GM18873 (cell line): ENCODE results near the gene FHIP1B.

Source experiments
- ATAC-seq: cut with Tn5 transposase; IDR thresholded peaks from one replicate; pipeline ENCODE4 v1.9.1; 2021; ENCODE audit warnings: mild to moderate bottlenecking, moderate library complexity, moderate number of reproducible peaks; ENCODE audit not compliant: unreplicated experiment, low FRiP score

The FHIP1B gene

DNA sequence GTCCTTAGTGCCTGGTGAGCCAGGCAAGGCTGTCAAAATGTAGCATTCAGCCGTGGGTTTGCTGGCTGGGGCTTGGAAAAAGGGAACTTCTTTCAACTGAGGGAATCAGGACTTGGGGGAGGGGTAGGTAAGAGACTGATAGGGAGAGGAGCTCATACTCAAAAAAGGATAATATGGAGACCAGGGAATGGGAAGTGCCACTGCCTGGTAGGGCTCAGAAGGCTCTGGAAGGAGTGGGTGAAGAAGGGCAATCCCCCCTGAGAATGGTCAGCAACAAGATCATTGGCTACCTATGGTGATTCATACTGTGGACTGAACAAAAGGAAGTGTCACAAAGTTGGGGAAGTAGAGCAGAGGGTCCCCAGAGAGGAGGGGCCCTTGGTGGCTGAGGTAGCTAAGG lies 6.3 kb upstream of the FHIP1B start:
- no peak for ATAC-seq

DNA sequence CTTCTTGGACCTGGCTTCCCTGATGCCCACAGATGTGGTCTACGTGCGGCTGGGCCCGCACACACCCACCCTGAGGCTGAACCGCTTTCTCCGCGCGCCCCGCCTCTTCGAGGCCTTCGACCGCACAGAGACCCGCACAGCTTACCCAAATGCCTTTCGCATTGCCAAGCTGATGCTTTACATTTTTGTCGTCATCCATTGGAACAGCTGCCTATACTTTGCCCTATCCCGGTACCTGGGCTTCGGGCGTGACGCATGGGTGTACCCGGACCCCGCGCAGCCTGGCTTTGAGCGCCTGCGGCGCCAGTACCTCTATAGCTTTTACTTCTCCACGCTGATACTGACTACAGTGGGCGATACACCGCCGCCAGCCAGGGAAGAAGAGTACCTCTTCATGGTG lies 5.7 kb upstream of the FHIP1B start:
- no peak for ATAC-seq

DNA sequence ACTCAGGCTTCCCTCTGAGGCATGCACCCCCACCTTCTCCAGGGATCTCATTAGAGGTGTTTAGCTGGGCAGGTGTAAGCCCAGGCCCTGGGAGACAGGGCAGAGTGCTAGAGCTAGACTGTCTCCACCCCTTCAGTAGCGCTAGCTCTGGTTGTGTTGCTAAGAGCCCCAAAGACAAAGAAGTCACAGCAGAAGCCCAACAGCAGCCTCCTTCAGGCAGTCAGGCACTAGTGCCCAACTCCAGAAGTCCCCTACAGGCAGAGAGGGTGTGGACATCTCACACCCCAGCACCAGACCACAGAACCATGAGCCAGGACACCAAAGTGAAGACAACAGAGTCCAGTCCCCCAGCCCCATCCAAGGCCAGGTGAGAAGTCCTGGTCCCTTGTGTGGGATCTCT lies 4.5 kb upstream of the FHIP1B start, which contains the start of gene CNGA4:
TSS of gene CNGA4 (plus strand) at position 188 of the 400 bp plus-strand sequence. CDS start at position 306, 118 bp downstream.
- no peak for ATAC-seq

DNA sequence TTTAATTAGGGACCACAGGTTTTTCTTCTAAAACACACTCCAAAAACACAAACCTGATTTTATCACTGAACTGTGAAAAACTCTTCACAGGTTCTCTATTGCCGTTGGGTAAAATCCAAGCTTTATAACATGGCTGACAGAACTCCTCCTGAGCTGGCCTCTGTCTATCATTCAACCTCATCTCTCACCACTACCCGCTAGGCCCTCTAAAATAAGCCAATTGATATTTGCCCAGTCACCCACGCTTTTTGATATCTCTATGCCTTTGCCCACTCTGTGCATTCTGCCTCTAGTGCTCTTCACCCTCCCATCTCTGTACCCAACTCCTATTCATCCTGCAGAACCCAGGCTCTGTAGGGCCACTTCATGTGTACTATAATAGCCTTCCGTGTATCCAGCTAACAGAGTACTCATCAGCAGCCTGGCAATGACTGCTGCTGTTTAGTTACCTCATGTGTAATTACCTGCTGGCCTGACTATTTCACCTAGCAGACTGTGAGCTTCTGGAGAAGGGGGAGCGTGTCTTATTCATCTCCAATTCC lies 3.4 kb upstream of the FHIP1B start:
- no peak for ATAC-seq

DNA sequence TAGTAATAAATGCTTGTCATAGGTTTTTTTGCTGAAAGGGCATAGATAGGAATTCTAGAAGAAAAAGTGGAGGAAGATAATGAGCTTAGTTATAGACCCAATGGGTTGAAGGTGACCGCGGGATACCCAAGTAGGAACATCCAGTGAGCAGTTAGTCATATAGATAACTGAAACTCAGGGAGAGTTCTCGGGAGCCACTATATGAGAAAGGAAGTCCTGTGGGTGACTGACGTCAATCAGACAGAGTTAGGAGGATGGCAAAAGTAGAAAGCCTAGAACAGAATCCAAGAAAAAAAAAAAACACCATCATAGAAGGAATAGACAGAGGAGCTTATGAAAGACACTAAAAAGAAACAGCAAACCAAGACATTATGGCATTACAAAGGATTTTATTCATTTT lies 2.8 kb upstream of the FHIP1B start:
- ATAC-seq, result no peak

DNA sequence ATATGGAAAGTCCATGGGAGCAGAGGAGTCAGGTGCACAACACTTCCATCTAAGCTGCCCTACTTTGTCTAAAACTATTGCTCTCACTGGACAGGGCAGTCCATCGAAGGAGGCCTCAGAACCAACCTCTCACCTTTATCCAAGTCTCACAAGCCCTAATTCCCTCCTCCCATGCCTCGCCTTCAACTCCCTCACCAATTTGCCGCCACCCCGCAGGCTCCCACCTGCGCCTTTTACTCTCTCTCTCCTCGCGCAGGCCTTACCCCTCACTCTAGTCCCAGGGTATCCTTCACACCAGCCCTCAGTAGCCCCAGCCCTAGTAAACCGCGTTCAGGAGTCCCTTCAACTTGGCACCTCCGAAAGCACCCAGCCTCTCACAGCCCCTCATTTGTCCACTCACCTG lies 451 bp downstream of the FHIP1B start:
- no peak for ATAC-seq

DNA sequence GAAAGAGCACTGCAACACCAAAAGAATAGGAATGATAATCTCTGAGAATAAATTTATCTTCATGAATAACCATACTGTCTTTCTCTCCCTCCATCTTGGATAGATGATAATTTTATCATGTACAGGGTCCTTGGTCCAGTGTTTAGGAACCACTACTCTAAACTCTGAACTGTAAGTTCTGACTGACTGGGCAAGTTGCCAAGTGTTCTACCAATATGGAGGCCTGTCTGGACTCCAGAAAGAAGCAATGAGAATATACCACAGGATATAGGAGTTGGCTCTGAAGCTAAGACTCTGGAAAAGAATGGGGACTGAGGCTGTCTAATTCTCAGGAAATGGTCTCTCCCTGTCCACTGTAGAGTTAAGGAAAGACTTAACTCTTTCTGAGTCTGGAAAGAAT lies 1.5 kb downstream of the FHIP1B start:
- no peak for ATAC-seq

DNA sequence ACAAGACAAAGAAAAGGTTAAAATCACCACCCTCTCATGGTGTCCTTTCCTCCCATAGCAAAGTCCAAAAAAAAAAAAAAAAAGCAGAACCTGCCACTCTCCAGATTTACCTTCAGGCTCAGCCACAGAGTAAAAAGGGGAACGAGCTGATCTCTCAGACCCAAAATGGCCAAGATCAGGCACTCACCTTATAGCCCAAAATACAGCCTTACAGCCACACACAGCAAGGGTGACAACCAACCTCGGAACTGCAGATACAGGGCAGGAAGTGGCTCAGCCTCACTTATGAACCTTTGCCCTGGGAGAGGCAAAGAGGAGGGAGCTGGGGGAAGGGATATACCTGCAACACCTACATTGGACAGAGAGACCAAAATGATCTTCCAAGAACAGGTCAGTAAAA lies 4.5 kb downstream of the FHIP1B start:
- no peak for ATAC-seq

DNA sequence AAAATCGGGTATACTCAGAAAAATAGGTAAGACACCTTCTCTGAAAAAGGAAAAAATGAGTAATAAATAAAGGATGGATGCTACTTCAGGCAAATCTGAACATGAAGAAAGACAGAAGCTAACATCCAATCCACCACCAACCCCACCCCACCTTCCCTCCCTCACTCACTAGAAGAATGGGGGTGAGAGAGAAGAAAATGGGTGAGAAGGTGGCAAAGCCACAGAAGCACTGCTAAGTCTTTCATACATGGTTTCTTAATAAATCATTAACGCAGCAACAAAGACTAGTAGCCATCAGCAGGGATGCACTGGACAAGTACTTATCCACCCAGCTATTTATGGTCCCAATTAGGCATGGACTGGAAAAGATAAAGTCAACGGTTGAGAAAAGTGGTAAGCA lies 5.9 kb downstream of the FHIP1B start:
- no peak for ATAC-seq

DNA sequence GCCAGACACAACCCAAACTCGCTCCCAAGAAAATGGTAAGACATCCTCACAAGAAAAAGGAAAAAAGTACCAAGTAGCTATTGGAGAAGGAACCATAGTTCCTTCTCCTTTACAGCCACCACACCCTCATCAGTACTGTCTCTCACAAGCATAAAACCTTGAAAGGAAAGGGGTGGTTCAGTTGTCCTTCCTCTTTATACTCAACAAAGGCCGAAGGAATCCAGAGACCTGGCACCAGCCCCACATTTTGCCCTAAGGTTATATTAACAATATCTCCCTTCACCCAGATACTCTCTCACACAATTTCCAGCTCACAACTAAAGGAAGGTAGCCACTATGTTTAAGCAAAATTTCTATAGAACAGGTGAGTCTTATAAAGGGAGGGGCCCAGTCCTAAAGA lies 8.5 kb downstream of the FHIP1B start:
- no peak for ATAC-seq

DNA sequence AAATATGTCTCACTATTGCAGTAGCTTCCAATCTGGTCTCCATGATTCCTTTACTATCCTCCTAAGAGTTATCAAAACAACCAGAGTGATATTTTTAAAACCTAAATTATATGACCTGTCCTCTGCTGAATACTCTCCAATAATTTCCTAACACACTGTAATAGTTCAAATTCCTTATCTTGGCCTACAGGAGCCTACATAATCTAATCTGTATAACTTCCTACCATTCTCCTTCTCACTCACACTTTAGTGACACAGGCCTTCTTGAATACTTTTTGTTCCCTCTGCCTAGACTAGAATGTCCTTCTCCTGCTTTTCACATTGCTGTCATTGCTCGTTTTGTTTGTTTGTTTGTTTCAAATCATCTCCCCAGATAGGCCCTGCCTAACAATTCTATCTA lies 9.4 kb downstream of the FHIP1B start:
- ATAC-seq, result no peak

DNA sequence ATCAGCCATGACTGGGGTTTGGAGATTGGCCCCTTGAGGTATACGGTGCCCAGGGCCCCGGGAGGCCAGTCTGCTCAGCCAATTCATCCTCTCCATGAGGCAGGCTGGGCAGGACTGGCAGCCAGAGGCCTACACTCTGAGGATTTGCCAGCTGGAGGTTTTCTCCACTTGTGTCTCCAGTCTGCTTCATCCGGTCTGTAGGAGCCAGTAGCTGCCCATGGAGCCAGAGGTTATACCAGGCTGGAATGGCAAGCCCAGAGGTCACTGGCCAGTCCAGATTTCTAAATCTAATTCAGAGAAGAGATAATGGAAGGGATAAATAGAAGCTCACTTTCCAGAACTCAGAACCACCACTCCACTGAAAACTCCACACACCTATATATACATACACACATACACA lies 10.0 kb downstream of the FHIP1B start:
- no peak for ATAC-seq

DNA sequence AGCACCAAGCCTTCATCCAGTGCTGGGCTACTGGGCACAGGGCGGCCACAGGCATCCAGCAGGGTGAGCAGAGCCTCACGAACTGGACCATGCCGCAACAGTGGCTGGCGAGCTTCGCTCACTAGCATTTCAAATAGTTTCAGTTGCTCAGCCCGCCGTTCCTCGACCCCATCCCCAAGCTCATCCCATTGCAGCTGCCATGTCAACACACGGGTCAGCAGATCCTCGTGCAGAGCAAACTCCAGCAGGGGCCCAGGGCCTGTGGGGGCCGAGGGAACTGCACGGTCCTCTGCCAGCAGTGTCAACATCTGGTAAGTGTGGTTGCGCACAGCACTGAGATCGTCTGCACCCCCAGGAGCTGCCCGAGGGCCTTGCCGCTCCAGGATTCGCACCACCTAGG lies 10.6 kb downstream of the FHIP1B start:
- no peak for ATAC-seq

DNA sequence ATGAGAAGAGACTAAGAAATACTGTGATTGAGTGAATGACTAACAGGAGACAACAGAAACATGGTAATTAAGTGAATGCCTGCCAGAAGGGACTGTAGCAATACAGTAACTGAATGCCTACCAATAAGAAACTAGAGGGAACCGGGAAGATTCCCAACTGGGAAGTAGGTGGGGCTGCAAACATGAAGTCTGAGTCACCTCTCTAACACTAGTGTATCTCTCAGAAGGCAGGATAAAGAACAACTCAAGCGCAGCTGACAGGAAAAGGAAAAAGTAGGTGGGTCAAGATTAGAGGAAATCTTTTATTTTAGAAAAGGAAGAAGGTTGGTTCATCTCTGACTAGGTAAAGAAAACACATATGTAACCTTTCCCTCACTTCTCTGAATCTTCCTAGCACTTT lies 15.1 kb downstream of the FHIP1B start:
- ATAC-seq, result no peak

DNA sequence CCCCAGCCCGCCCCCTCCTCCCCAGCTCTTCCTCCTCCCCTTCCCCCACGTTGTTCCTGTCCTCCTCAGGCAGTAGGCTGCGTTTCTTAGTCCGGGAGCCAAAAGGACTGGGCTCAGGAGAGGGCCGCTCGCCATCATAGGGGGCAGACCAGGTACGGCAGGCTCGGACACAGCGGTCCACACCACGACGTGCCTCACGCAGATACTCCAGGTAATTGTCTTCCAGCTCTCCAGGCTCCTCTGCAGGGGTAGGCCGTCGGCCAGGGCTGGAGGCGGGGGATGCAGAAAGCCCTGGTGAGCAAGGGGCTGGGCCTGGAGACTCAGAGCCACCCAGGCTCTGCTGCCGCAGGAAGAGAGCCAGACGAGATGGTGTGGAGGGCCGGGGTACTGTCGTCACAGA lies 16.7 kb downstream of the FHIP1B start:
- ATAC-seq, result no peak

DNA sequence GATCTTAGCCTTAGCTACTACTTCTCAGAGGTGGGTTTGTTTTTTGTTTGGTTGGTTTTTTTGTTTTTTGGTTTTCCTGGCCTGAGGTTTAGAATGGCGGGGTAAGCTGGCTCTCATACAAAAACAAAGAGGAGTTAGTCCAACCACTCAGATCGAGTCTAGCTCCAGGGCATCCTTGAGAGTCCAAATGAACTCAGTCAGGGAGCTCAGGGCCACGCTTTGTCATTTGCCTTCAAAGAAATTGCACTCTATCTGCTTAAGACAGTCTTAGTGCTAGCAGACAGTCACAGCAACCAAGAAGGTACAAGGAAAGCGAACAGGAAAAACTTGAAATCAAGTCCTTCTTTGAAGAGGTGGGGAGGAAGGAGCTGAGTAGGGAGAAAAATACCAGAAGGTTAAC lies 17.9 kb downstream of the FHIP1B start:
- no peak for ATAC-seq

DNA sequence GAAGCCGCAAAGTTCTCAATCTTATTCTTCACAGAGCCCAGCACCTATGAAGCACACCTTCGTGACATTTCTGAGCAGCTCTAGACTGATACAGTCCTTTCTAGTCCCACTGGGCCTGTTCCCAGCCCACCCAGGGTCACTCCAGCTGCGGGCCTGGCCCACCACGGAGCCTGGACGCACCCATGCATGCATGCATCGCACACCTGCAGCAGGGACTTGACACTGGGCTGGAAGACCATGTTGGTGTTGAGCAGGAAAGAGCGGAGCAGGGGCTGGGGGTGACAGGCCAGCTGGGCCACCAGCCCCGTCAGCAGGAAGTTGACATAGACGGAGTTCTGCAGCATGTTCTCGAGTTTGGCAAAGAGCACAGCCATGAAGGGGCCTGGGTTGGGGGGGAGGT lies 19.9 kb downstream of the FHIP1B start:
- ATAC-seq, result no peak

DNA sequence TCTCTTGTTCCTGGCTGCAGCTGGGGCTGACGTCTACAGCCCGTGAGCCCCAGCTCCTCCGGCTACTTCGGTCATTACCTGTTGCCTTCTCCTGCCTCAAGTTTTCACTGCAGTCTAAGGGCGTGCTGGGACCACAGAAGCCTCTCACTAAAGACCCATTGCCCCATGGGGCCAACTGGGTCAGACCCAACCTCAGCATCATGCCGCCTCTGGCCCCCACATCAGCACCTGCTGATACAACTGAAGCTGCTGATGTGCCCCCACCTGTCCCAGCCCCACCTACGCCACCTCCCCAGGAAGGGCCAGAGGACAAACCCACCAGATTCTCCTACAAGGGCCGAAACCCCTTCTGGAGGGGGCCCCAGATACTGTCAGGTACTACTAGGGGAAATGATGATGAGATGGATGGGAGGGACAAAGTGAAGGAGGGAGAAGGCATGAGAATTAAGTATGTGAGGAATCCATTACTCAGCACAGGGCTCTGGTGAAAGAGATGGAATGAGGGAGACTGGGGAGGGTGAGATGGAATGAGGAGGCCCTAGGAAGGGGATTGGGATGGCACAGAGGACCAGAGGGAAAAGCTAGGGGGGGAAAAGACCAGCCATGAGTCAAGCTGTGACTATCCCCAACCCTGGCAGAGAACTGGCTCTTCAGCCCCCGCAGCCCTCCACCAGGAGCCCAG lies 24.0 kb downstream of the FHIP1B start:
- no peak for ATAC-seq

DNA sequence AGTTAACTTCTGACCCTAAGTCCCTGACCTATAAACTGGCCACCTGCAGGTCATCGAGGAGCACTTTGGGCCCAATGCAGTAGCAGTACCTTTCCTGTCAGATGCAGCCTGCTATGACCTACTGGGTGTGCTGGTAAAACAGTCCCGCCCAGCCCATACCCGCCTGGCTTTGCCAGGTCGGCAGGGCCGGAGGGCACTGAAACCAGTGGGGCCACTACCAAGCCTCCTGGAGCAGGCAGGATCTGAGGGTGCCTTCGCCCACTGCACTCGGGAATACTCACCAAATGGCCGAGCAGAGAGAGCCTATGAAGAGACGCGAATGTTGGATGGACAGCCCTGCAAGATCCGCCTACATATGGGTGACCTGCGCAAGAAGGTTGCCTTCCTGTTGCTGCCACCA lies 24.6 kb downstream of the FHIP1B start:
- no peak for ATAC-seq

DNA sequence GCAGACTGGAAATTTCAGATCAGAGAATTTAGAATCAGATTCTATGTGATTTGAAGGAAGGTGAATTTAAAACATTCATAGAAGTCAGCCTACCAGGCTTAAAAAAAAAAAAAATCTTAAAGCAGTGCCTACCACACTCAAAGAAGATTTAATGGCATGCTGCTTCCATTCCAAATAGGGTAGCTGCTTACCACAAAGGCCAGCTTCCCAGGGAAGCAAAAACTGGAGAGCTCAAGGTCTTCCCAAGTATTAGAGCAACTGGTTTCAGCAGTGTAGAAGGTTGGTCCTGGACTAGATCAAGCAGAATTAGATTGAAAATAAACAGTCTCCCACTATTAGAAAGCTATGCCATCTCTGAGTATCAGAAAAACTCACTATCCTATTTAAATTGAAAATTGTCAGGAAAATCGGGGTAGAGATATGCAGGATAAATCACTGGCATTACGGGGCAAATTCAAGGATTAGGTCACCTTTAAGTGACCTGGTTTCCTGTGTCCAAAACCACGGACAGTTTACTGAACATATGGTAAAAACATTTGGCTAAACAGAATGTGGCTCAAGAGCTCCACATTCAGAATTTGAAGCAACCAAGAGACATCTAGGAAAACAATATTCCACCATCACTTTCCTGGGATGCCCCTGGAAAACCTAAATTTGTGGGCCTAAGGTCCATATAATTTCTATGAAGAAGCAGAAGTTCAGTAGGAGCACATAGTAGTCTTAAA lies 27.8 kb downstream of the FHIP1B start:
- no peak for ATAC-seq

DNA sequence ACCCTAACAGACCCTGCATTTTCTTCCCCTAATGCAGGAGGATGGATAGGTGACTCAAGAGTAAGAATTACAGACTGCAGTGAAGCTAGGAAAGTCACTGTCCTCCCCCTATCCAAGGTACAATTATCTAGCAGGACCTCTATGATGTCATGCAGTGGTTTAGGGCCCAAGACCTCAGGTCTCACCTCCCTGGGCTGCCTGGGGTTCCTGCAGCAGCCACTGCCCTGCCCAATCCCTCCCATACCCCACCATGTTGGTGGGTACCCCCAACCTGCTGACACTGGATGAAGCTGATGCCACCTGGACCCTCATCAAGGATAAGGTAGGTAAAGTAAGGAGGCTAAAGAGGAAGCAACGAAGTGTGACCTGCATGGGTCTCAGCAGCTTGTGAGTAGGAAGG lies 29.1 kb downstream of the FHIP1B start, which contains the start of gene C11orf42:
TSS of gene C11orf42 (plus strand) at position 192 of the 400 bp plus-strand sequence. CDS start at position 251, 59 bp downstream.
- no peak for ATAC-seq

DNA sequence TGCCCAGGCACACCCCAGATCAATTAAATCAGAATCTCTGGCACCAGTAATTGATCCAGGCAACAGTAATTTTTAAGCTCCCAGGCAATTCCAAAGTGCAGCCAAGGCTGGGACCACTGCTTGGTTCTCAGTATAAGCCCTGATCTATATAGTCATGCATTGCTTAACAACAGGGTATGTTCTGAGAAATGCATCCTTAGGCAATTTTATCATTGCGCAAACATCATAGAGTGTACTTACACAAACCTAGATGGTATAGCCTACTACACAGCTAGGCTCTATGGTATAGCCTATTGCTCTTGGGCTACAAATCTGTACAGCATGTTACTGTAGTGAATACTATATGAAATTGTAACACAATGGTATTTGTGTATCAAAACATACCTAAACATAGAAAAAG lies 29.7 kb downstream of the FHIP1B start:
- no peak for ATAC-seq
